ENCODE measurements around the gene NCK2.

- TF ChIP-seq CTCF (IDR thresholded peaks at IDR 0.05) (no peak), POLR2A (IDR thresholded peaks at IDR 0.05) (no peak)
These were observed 9.8 kb upstream of the NCK2 start for GRCh38 chr2:105734762-105735538.

Data from esophagus squamous epithelium (tissue), 4 donors.